ENCODE results near the gene C6orf132. TPM values are rescaled to one million over a fixed set of nuclear protein-coding genes. Genes with fewer than 3 reads are reported as not detected.

Gene C6orf132
- total RNA-seq, 1 experiment from 2014 or later, result 48.4 TPM

GRCh38 chr6:42131531-42131930 lies 10.9 kb downstream of the C6orf132 start:
- Histone ChIP-seq H3K14ac (ENCODE audit: insufficient read depth, low read length) (no peak overlapping the region), H3K27ac (ENCODE audit: insufficient read length, low read depth, low read length) (no peak overlapping the region), H3K56ac (ENCODE audit: insufficient read length, low read depth, low read length) (no peak overlapping the region), H3K9ac (ENCODE audit: extremely low read depth, insufficient read length, low read length) (no peak overlapping the region), H3T11ph (ENCODE audit: low read length) (no peak overlapping the region), H4K8ac (replicated peaks; ENCODE audit: insufficient read length, low read depth, low read length) (no peak overlapping the region), H2AK5ac (ENCODE audit: insufficient read length, low read length) (no peak overlapping the region), H2BK20ac (ENCODE audit: low read depth, low read length, poor library complexity, severe bottlenecking) (no peak overlapping the region), H2BK5ac (ENCODE audit: insufficient read length, low read length) (no peak overlapping the region), H3K4ac (ENCODE audit: low read depth, low read length) (no peak overlapping the region), H3K79me2 (ENCODE audit: insufficient read depth, low read length) (peaks cover 10% of the 10 kb centered on the region; the same call in 1 of the 2 replicates), H3K23ac (ENCODE audit: insufficient read length, low read depth, low read length) (no peak overlapping the region), H3K4me2 (ENCODE audit: insufficient read depth, insufficient read length, low read length) (no peak overlapping the region), H3K23me2 (ENCODE audit: insufficient read length, low read depth, low read length, poor library complexity, severe bottlenecking) (no peaks in the 10 kb centered on the region), H2BK12ac (ENCODE audit: insufficient read length, low read depth, low read length) (no peak overlapping the region), H2BK120ac (ENCODE audit: low read depth, low read length, poor library complexity, severe bottlenecking) (no peak overlapping the region), H3K18ac (ENCODE audit: insufficient read length, low read depth, low read length) (no peak overlapping the region), H2BK15ac (ENCODE audit: low read depth, low read length) (no peak overlapping the region), H3K4me1 (ENCODE audit: insufficient read depth, low read length) (peaks cover 2% of the 10 kb centered on the region; the same call in 1 of the 2 replicates), H4K20me1 (ENCODE audit: control insufficient read depth, insufficient read depth, insufficient read length) (no peaks in the 10 kb centered on the region), H3K79me1 (ENCODE audit: insufficient read depth, low read depth, low read length, poor library complexity, severe bottlenecking) (no peaks in the 10 kb centered on the region), H4K5ac (ENCODE audit: insufficient read length, low read depth, low read length) (no peak overlapping the region), H3K9me3 (ENCODE audit: control insufficient read depth, low read depth, low read length) (no peaks in the 10 kb centered on the region), H4K91ac (ENCODE audit: insufficient read length, low read depth, low read length) (no peak overlapping the region), H3K27me3 (ENCODE audit: insufficient read depth, low read length) (no peaks in the 10 kb centered on the region), H2AFZ (ENCODE audit: low read length) (no peak overlapping the region)
- H3K9me3 Mint-ChIP-seq, result peaks cover 0 to 4% of the 10 kb centered on the region in 2 experiments; a peak in 1 of 5 replicates
- peaks cover 31 to 34% of the 10 kb centered on the region in 2 experiments for H3K4me1 Mint-ChIP-seq
- H3K4me3 Mint-ChIP-seq, result no peak overlapping the region
- H3K27me3 Mint-ChIP-seq (ENCODE audit: low read depth), result no peaks in the 10 kb centered on the region
- no peak for TF ChIP-seq CTCF (conservative IDR thresholded peaks at IDR 0.05)
- no peak for DNase-seq
- H3K27ac Mint-ChIP-seq, result peak overlapping the region; percentile 65 to 84 (median 83); a peak in 4 of 7 replicates
- no CpG with 5 or more reads among the region's 11 CpGs for WGBS (ENCODE audit: extremely low coverage, insufficient read length, low lambda C conversion rate)
- peaks cover 37 to 62% (median 59%) of the 10 kb centered on the region in 3 experiments for H3K36me3 Mint-ChIP-seq (ENCODE audit: insufficient read depth in 1 of 3, low read depth in 3 of 3)
